ENCODE measurements around the gene KCNIP3.

The KCNIP3 gene

DNA sequence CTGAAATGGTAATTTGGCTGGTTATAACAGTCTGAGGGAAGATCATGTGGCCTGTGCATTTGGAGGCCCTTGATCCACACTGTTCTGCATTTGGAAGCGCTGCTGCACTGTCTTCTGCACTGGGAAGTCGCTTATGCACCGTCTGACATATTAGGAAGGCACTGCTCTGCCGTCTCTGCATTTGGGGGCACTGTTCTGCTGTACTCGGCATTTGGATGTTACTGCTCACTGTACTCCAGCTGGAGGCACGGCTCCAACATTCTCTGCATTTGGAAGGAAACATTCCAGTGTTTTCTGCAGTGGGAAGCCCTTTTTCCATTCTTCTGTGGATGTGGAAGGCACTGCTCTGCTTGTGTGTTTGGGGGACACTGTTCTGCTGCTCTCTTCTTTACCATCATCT lies 32.5 kb upstream of the KCNIP3 start:
- Mint-ChIP-seq H3K36me3 (ENCODE audit: low read depth) (peaks cover 5% of the 10 kb centered on the region), H3K27ac (no peak overlapping the region), H3K4me3 (no peak overlapping the region), H3K9me3 (peaks cover 3% of the 10 kb centered on the region), H3K4me1 (peaks cover 5% of the 10 kb centered on the region), H3K27me3 (ENCODE audit: low read depth) (peaks cover 6% of the 10 kb centered on the region)
- TF ChIP-seq, protein P1, sequence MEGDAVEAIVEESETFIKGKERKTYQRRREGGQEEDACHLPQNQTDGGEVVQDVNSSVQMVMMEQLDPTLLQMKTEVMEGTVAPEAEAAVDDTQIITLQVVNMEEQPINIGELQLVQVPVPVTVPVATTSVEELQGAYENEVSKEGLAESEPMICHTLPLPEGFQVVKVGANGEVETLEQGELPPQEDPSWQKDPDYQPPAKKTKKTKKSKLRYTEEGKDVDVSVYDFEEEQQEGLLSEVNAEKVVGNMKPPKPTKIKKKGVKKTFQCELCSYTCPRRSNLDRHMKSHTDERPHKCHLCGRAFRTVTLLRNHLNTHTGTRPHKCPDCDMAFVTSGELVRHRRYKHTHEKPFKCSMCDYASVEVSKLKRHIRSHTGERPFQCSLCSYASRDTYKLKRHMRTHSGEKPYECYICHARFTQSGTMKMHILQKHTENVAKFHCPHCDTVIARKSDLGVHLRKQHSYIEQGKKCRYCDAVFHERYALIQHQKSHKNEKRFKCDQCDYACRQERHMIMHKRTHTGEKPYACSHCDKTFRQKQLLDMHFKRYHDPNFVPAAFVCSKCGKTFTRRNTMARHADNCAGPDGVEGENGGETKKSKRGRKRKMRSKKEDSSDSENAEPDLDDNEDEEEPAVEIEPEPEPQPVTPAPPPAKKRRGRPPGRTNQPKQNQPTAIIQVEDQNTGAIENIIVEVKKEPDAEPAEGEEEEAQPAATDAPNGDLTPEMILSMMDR (IDR thresholded peaks at IDR 0.05; ENCODE audit: unreplicated experiment in 3 of 3): no peak

DNA sequence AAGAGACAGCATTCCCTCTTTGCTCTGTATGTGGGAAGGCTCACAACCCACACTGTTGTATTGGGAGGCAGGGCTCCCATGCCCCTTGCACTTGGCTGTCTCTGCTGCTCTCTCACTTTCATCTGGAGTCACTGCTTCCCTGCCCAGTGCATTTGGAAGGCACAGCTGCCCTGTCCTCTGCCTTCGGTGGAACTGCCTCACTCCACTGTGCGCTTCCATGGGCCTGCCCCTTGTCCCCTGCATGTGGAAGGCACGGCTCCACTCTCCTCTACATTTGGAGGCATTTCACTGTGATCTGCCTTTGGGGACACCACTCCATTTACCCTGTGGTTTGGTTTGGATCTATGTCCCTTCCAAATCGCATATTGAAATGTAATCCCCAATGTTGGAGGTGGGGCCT lies 32.0 kb upstream of the KCNIP3 start:
- H3K4me1 Mint-ChIP-seq: peaks cover 5% of the 10 kb centered on the region
- H3K4me3 Mint-ChIP-seq: no peak overlapping the region
- peaks cover 8% of the 10 kb centered on the region for H3K27me3 Mint-ChIP-seq (ENCODE audit: low read depth)
- H3K36me3 Mint-ChIP-seq (ENCODE audit: low read depth): peaks cover 3% of the 10 kb centered on the region
- H3K27ac Mint-ChIP-seq: no peak overlapping the region
- peaks cover 2% of the 10 kb centered on the region for H3K9me3 Mint-ChIP-seq
- TF ChIP-seq, protein P1 (IDR thresholded peaks at IDR 0.05; ENCODE audit: unreplicated experiment in 3 of 3): no peak

DNA sequence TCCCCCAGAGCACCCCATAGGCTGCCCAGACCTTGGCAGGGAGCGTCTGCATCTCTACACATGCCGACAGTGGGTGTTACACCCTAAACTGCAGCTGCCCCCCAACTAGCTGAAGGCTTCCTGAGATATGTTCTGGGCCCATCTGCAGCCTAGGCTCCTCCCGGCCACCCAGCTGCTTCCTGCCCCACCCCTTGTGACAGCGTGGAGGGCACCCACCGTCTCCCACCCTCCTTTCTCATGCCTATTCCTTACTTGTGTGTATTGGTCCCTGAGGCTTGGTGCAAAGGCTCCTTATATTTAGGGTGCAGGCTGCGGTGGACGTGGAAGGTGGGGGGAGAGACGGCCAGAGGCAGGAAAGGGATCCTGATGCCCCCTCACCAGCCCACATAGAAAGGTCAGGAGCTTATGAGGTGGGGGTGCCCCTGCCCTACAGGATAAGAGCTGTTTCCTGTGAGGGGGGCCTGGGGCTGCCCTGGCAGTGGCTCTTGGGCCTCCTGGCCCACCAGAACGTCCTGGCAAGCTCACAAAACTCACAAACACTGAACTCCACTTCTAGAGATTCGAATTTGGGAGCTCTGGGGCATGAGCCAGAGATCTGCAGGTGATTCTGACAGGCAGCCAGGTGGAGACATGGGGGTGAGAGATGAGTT lies 30.2 kb upstream of the KCNIP3 start:
- no peak overlapping the region for H3K4me3 Mint-ChIP-seq
- H3K4me1 Mint-ChIP-seq: peaks cover 5% of the 10 kb centered on the region
- H3K36me3 Mint-ChIP-seq (ENCODE audit: low read depth): no peaks in the 10 kb centered on the region
- TF ChIP-seq, protein P1 (IDR thresholded peaks at IDR 0.05; ENCODE audit: unreplicated experiment in 3 of 3): no peak
- no peak overlapping the region for H3K27ac Mint-ChIP-seq
- peaks cover 10% of the 10 kb centered on the region for H3K27me3 Mint-ChIP-seq (ENCODE audit: low read depth)
- H3K9me3 Mint-ChIP-seq: no peaks in the 10 kb centered on the region

DNA sequence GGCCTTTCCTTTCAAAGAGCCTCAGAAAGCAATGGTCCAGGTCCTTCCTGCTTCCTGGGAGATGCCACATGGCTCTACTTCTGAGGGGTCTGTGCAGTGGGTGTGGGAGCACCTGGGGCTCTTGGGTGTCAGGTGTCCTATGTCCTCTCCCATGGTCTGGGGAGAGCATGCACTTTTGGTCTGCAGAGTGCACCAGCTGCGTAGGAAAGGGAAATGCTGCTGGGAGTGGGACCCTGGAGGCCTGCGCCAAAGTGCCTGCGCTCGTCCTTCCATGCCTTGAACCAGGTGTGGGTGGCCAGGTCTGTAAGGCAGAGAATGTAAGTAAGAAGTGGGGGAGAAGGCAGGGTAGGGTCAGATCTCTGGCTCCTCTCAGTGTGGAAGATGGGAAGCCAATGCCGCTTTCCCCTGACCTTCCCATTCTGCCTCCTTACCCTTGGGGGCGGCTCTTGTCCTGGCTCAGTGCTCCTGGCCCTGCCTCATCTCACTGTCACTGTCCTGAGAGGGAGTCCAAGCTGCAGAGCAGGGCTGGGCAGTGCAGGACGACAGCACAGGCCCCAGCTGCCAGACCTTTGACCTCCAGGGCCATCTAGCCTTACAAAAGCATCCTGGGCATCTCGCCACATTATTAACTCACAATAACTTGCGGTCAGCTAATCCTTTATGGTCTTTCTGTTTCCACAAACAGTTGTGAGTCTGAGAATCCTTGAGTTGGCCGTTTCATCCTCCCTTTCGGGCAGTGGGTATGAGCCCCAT lies 29.5 kb upstream of the KCNIP3 start:
- Mint-ChIP-seq H3K9me3 (no peaks in the 10 kb centered on the region), H3K36me3 (ENCODE audit: low read depth) (no peaks in the 10 kb centered on the region), H3K4me3 (no peak overlapping the region), H3K27me3 (ENCODE audit: low read depth) (peaks cover 10% of the 10 kb centered on the region), H3K4me1 (peaks cover 5% of the 10 kb centered on the region), H3K27ac (no peak overlapping the region)
- TF ChIP-seq, protein P1 (IDR thresholded peaks at IDR 0.05; ENCODE audit: unreplicated experiment in 3 of 3): no peak

DNA sequence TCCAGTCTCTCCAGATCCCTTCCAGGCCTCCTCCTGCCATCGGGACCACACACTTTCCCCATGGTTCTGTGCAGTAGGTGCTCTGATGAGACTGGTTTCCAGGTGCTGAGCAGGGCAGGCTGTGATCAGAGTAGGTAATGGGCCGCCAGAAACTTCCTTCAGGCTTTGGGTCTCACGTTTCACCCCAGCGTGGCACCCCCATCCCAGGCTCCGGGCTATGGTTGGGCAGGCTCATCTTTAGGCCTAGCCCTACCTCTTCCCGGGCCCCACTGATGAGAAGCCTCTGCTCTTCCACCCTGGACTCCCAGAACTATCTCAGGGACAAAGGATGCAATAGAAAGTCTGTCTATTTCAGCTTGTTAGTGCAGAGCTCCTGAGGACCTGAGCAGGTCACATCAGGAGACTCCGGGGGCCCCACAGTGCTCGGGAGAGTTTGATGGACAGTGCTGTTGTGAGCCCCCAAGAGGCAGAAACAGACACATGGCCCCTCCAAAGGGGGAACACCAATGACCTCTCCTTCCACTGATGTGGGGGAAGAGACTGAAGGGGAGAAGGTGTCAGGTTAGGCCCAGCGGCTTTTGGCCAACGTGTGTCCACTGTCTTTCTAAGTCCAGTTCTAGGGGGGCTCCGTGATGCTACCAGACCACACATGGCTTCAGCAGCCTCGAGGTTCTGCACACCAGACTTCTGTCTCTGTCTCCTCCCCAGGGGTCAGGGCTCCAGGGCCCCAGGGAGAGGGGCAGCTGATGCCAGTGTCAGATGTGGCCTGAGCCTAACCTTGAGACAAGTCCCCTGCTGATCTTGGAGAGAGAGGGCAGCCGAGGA lies 28.7 kb upstream of the KCNIP3 start:
- Mint-ChIP-seq H3K9me3 (no peaks in the 10 kb centered on the region), H3K27me3 (ENCODE audit: low read depth) (peaks cover 10% of the 10 kb centered on the region), H3K36me3 (ENCODE audit: low read depth) (no peaks in the 10 kb centered on the region), H3K27ac (no peak overlapping the region), H3K4me1 (peaks cover 5% of the 10 kb centered on the region), H3K4me3 (no peak overlapping the region)
- TF ChIP-seq, protein P1 (IDR thresholded peaks at IDR 0.05; ENCODE audit: unreplicated experiment in 3 of 3): no peak

Data from nephron (organoid).